H1 (cell line): ENCODE results near the gene VPS25.

Source experiments
- ATF2 ChIP-seq: IDR thresholded peaks from 2 replicates; pipeline ENCODE4 v1.6.1; 2012; ENCODE audit warnings: low read length, inconsistent platforms
- EZH2 ChIP-seq: fragments of 200-600 bp; sonication (generic); IDR thresholded peaks from 2 replicates; pipeline ENCODE4 v1.7.1; 2012; ENCODE audit warnings: low read depth, mild to moderate bottlenecking, moderate library complexity, low read length, inconsistent platforms; ENCODE audit not compliant: severe bottlenecking
- MAX ChIP-seq: IDR thresholded peaks from 2 replicates; pipeline ENCODE4 v1.6.1; 2012; ENCODE audit warnings: inconsistent platforms
- PHF8 ChIP-seq: fragments of 200-600 bp; sonication (generic); conservative IDR thresholded peaks from 2 replicates; pipeline ENCODE4 v1.7.1; 2012; ENCODE audit warnings: low read depth, mild to moderate bottlenecking, inconsistent platforms, low read length, moderate library complexity
- POLR2AphosphoS5 ChIP-seq: IDR thresholded peaks from 2 replicates; pipeline ENCODE4 v1.6.1; 2011; ENCODE audit warnings: low read depth, low read length
- RNF2 ChIP-seq: fragments of 200-900, 300-1000 bp; sonication (generic); IDR thresholded peaks from 2 replicates; pipeline ENCODE4 v1.7.1; 2016; ENCODE audit warnings: borderline replicate concordance, low read depth, mild to moderate bottlenecking, antibody characterized with exemption, low read length; ENCODE audit not compliant: poor library complexity, severe bottlenecking; ENCODE audit errors: missing control alignments
- TAF1 ChIP-seq: IDR thresholded peaks from 2 replicates; pipeline ENCODE4 v1.6.1; 2011; ENCODE audit warnings: mild to moderate bottlenecking, low read depth, low read length
- TEAD4 ChIP-seq: IDR thresholded peaks from 2 replicates; pipeline ENCODE4 v1.6.1; 2012; ENCODE audit warnings: low read depth, low read length, inconsistent platforms, mixed read lengths
- YY1 ChIP-seq: IDR thresholded peaks from 2 replicates; pipeline ENCODE4 v1.6.1; 2011; ENCODE audit warnings: low read depth, mild to moderate bottlenecking, low read length
- ZNF274 ChIP-seq: IDR thresholded peaks from 2 replicates; pipeline ENCODE4 v1.7.0; 2012; ENCODE audit warnings: low read length, borderline replicate concordance; ENCODE audit errors: extremely low read depth
- TF ChIP-seq, protein P1 (sequence below), 3 experiments: IDR thresholded peaks; 1 replicate in 2 of 3; 2 replicates in 1 of 3; pipeline versions ENCODE4 v1.5.1 to v1.6.1; 2011; ENCODE audit warnings: low read length in 3 of 3, mild to moderate bottlenecking in 3 of 3, inconsistent platforms in 2 of 3, low read depth in 1 of 3, moderate library complexity in 1 of 3; ENCODE audit not compliant: insufficient read depth in 1 of 3; ENCODE audit errors: control extremely low read depth in 1 of 3

DNA sequence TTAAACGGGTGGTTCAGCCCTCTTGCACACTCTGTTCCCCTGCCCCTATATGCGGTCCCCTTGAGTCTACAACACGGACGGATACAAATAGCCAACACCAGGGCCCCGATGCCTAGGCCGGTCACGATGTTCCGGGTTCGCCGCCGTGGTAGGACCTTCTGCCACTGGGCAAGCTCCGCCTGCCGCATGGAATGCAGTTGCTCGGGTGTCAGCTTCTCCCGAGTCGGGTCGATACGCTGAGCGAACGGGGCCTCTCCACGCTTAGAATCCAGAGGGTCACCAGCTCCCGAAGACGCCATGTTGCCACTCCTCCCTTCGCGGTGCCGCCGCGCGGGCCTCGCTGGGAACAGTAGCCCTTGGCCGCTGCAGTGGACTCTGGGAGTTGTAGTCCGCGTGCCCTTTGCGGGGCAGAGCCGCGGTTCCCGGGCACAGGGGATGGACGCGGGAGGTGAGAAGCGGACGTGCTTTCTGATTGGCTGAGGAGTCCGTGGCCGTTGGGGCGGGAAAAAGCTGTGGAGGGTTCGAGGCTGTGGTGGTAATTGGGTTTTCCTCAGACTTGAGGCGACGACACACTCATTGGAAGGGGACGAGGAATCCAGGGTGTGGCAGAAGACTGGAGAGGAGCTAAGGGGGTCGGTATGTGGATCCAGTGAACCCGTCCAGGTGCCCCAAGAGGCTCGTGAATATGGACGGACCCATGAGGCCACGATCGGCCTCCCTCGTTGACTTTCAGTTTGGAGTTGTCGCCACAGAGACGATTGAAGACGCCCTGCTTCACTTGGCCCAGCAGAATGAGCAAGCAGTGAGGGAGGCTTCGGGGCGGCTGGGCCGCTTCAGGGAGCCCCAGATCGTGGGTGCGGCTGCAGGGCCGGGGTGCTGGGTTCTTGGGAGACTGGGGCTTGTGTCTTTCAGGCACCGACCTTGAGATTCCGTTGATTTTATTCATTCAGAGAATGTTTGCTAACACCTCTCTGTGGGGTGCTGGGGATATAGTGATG is 25.4 kb downstream of the VPS25 start, which contains the start of the genes CNTD1 and COA3:
- TF ChIP-seq, protein P1, sequence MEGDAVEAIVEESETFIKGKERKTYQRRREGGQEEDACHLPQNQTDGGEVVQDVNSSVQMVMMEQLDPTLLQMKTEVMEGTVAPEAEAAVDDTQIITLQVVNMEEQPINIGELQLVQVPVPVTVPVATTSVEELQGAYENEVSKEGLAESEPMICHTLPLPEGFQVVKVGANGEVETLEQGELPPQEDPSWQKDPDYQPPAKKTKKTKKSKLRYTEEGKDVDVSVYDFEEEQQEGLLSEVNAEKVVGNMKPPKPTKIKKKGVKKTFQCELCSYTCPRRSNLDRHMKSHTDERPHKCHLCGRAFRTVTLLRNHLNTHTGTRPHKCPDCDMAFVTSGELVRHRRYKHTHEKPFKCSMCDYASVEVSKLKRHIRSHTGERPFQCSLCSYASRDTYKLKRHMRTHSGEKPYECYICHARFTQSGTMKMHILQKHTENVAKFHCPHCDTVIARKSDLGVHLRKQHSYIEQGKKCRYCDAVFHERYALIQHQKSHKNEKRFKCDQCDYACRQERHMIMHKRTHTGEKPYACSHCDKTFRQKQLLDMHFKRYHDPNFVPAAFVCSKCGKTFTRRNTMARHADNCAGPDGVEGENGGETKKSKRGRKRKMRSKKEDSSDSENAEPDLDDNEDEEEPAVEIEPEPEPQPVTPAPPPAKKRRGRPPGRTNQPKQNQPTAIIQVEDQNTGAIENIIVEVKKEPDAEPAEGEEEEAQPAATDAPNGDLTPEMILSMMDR (IDR thresholded peaks at IDR 0.05; ENCODE audit: control extremely low read depth in 1 of 3, insufficient read depth in 1 of 3, low read depth in 1 of 3, low read length in 3 of 3) = no peak
- no peak for TF ChIP-seq EZH2
- no peak for TF ChIP-seq ZNF274
- TF ChIP-seq TAF1 = peak; percentile 65; the same call in 1 of the 2 replicates
- peak; percentile 70; the same call in 1 of the 2 replicates for TF ChIP-seq POLR2AphosphoS5
- TF ChIP-seq YY1 = peak; percentile 96
- TF ChIP-seq ATF2 = no peak
- TF ChIP-seq RNF2 = peak; percentile 73
- TF ChIP-seq PHF8 = peak; percentile 72
- TF ChIP-seq MAX = peak; percentile 99
- TF ChIP-seq TEAD4 = peak; percentile 22; the same call in 1 of the 2 replicates
